Type B pancreatic cell (in vitro differentiated cells): ENCODE data around the gene NUP160. TPM values are rescaled to one million over a fixed set of nuclear protein-coding genes. Genes with fewer than 3 reads are reported as not detected.
A peak's percentile ranks its signal among the peaks of the same experiment; 100 is the strongest.

Source experiments
- DNase-seq: peaks from one replicate; pipeline ENCODE4 v3.0.0; 2021; ENCODE audit warnings: mixed read lengths; ENCODE audit not compliant: unreplicated experiment; ENCODE audit errors: extremely low spot score
- H3K27ac Mint-ChIP-seq: 2 replicates; pipeline ENCODE4 v1.8.0; 2021; ENCODE audit warnings: mild to moderate bottlenecking, mixed read lengths
- H3K27me3 Mint-ChIP-seq: 2 replicates; pipeline ENCODE4 v1.8.0; 2021; ENCODE audit warnings: mixed read lengths
- H3K36me3 Mint-ChIP-seq: 2 replicates; pipeline ENCODE4 v1.8.0; 2021; ENCODE audit warnings: mixed read lengths
- H3K4me1 Mint-ChIP-seq: one replicate; pipeline ENCODE4 v1.8.0; 2021; ENCODE audit warnings: mixed read lengths; ENCODE audit not compliant: unreplicated experiment
- H3K4me3 Mint-ChIP-seq: 2 replicates; pipeline ENCODE4 v1.8.0; 2021; ENCODE audit warnings: mild to moderate bottlenecking, mixed read lengths
- H3K9me3 Mint-ChIP-seq: 2 replicates; pipeline ENCODE4 v1.8.0; 2021; ENCODE audit warnings: mixed read lengths
- CTCF ChIP-seq: fragments of 200-600 bp; sonication (generic); conservative IDR thresholded peaks from 2 replicates; pipeline ENCODE4 v1.5.0; 2021; ENCODE audit warnings: antibody characterized with exemption, mild to moderate bottlenecking
- total RNA-seq: library from RNA; stranded (reverse); gene quantifications from 2 replicates; pipeline ENCODE4 v1.2.1, GENCODE V29; 2021; ENCODE audit warnings: low replicate concordance

The NUP160 gene
- total RNA-seq, 1 donor from 2014 or later = 69.9 TPM

- TF ChIP-seq CTCF = peak; percentile 5
- DNase-seq = no peak
- Mint-ChIP-seq H3K4me1 (peaks cover 18% of the 10 kb centered on the region), H3K27ac (peak overlapping the region; percentile 99), H3K27me3 (no peaks in the 10 kb centered on the region), H3K4me3 (peak overlapping the region; percentile 99), H3K36me3 (peaks cover 15% of the 10 kb centered on the region), H3K9me3 (no peaks in the 10 kb centered on the region)
Observed at GRCh38 chr11:47848700-47849155, 578 bp upstream of the NUP160 start.

GRCh38 chr11:47847537-47847891, 636 bp downstream of the NUP160 start:
- H3K27me3 Mint-ChIP-seq = no peaks in the 10 kb centered on the region
- H3K9me3 Mint-ChIP-seq = no peaks in the 10 kb centered on the region
- H3K4me3 Mint-ChIP-seq = peak overlapping the region; percentile 99
- no peak for TF ChIP-seq CTCF
- peak overlapping the region; percentile 99 for H3K27ac Mint-ChIP-seq
- H3K36me3 Mint-ChIP-seq = peaks cover 15% of the 10 kb centered on the region
- H3K4me1 Mint-ChIP-seq = peaks cover 18% of the 10 kb centered on the region
- no peak for DNase-seq

- no peak for TF ChIP-seq CTCF
- H3K4me3 Mint-ChIP-seq = peak overlapping the region; percentile 99
- H3K27me3 Mint-ChIP-seq = no peaks in the 10 kb centered on the region
- H3K36me3 Mint-ChIP-seq = peaks cover 15% of the 10 kb centered on the region
- H3K4me1 Mint-ChIP-seq = peaks cover 18% of the 10 kb centered on the region
- DNase-seq = no peak
- peak overlapping the region; percentile 99 for H3K27ac Mint-ChIP-seq
- H3K9me3 Mint-ChIP-seq = no peaks in the 10 kb centered on the region
Observed at GRCh38 chr11:47846998-47847397, 1.2 kb downstream of the NUP160 start.

DNA sequence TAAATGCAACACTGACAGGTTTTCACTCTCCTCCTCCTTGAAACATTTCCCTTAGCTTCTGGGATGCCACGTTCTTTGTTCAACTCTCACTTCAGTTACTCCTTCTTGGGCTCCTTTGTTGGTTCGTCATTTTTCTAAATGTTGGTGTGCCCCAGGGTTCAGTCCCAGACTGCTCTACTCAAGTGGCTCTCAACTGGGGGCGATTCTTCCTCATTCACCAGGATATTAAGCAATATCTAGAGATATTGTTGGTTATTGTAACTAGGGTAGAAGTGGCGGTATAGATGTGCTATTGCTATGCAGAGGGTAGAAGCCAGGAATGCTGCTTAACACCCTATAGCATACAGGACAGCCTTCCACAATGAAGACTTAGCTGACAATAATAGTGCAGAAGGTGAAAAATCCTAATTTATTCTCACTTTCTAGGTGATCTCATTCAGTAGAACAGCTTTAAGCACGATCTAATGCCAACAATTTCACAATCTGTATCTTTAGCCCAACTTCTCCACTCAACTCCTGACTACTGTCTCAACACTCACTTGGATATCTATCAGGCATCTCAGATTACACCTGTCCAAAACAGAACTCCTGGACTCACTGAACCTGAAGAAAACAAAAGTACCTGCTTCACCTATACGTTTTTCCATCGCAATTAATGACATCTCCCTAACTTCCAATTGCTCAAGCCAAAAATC, 4.6 kb downstream of the NUP160 start:
- no peak for DNase-seq
- H3K27me3 Mint-ChIP-seq = no peaks in the 10 kb centered on the region
- peaks cover 12% of the 10 kb centered on the region for H3K4me1 Mint-ChIP-seq
- no peak overlapping the region for H3K27ac Mint-ChIP-seq
- TF ChIP-seq CTCF = no peak
- H3K36me3 Mint-ChIP-seq = peaks cover 19% of the 10 kb centered on the region
- H3K4me3 Mint-ChIP-seq = no peak overlapping the region
- H3K9me3 Mint-ChIP-seq = no peaks in the 10 kb centered on the region

GRCh38 chr11:47842749-47843148, 5.4 kb downstream of the NUP160 start:
- no peaks in the 10 kb centered on the region for H3K27me3 Mint-ChIP-seq
- TF ChIP-seq CTCF = no peak
- peaks cover 12% of the 10 kb centered on the region for H3K4me1 Mint-ChIP-seq
- H3K4me3 Mint-ChIP-seq = no peak overlapping the region
- H3K36me3 Mint-ChIP-seq = peaks cover 25% of the 10 kb centered on the region
- H3K27ac Mint-ChIP-seq = no peak overlapping the region
- DNase-seq = peak; percentile 25
- no peaks in the 10 kb centered on the region for H3K9me3 Mint-ChIP-seq
